Spleen (tissue), 11 donors: ENCODE data around the gene OLIG2. TPM values are rescaled to one million over a fixed set of nuclear protein-coding genes. Genes with fewer than 3 reads are reported as not detected.
A peak's percentile ranks its signal among the peaks of the same experiment; 100 is the strongest.

Experiments used
- DNase-seq: peaks from one replicate; pipeline ENCODE4 v3.0.0-alpha.2; 2020
- H3K27ac ChIP-seq, 8 donors: fragments of 200-600 bp; sonication (generic) in 7 of 8; 1 replicate in 4 of 8; 2 replicates in 4 of 8; pipeline versions ENCODE4 v1.5.0 to v1.8.0; 2016 to 2021; ENCODE audit warnings: inconsistent platforms in 4 of 8, mild to moderate bottlenecking in 4 of 8, moderate library complexity in 1 of 8
- H3K27me3 ChIP-seq, 7 donors: fragments of 200-600 bp; sonication (generic) in 6 of 7; replicated peaks in 1 of 7; 1 replicate in 4 of 7; 2 replicates in 3 of 7; pipeline versions ENCODE4 v1.5.0 to v1.8.0; 2016 to 2021; ENCODE audit warnings: inconsistent platforms in 3 of 7, mild to moderate bottlenecking in 1 of 7
- H3K36me3 ChIP-seq, 6 donors: fragments of 200-600 bp; sonication (generic) in 5 of 6; 1 replicate in 4 of 6; 2 replicates in 2 of 6; pipeline versions ENCODE4 v1.5.0 to v1.8.0; 2016 to 2021; ENCODE audit warnings: inconsistent platforms in 2 of 6
- H3K4me1 ChIP-seq, 6 donors: fragments of 200-600 bp; sonication (generic) in 5 of 6; 1 replicate in 3 of 6; 2 replicates in 3 of 6; pipeline versions ENCODE4 v1.5.0 to v1.8.0; 2016 to 2021; ENCODE audit warnings: inconsistent platforms in 3 of 6
- H3K4me3 ChIP-seq, 8 donors: fragments of 200-600 bp; sonication (generic) in 7 of 8; 1 replicate in 4 of 8; 2 replicates in 4 of 8; pipeline versions ENCODE4 v1.5.0 to v1.8.0; 2016 to 2021; ENCODE audit warnings: inconsistent platforms in 4 of 8, mild to moderate bottlenecking in 4 of 8, moderate library complexity in 2 of 8
- H3K9me3 ChIP-seq, 8 donors: fragments of 200-600 bp; sonication (generic) in 7 of 8; 1 replicate in 4 of 8; 2 replicates in 4 of 8; pipeline versions ENCODE4 v1.5.0 to v1.8.0; 2016 to 2021; ENCODE audit warnings: inconsistent platforms in 4 of 8
- CTCF ChIP-seq, 11 experiments: fragments of 200-600 bp in 7 of 11; fragments of 450-650 bp in 4 of 11; sonication (generic) in 4 of 11; IDR thresholded peaks in 8 of 11; conservative IDR thresholded peaks in 3 of 11; 1 replicate in 7 of 11; 2 replicates in 4 of 11; pipeline versions ENCODE4 v1.4.0 to v1.8.0; 2016 to 2021; ENCODE audit warnings: antibody characterized with exemption in 11 of 11, inconsistent platforms in 4 of 11, mild to moderate bottlenecking in 1 of 11
- POLR2A ChIP-seq, 3 donors: fragments of 450-650 bp; IDR thresholded peaks; one replicate each; pipeline ENCODE4 v1.5.1; 2017; ENCODE audit warnings: antibody characterized with exemption in 3 of 3, mild to moderate bottlenecking in 1 of 3
- POLR2AphosphoS5 ChIP-seq, 3 donors: sonication (generic); formaldehyde crosslinking; IDR thresholded peaks; one replicate each; pipeline ENCODE4 v1.5.1; 2017; ENCODE audit warnings: antibody characterized with exemption in 3 of 3
- WGBS, 5 donors: extraction: QIAGEN DNeasy Blood & Tissue Kit in 3 of 5; methylation state at CpG; one replicate each; pipeline versions ENCODE4 v1.1.5 to v1.1.7; 2013 to 2018; 5-methylcytosine and 5-hydroxymethylcytosine counted together
- intact Hi-C: fragments of 100-400 bp; cut with DNase I; formaldehyde crosslinking; loops from one replicate; pipeline ENCODE4 v1.15.0; 2023; ENCODE audit warnings: low total_unique reads
- polyA plus RNA-seq, 3 donors: library from polyadenylated mRNA; stranded (reverse); fragments of 200-250 nt; gene quantifications; one replicate each; pipeline ENCODE4 v1.2.1, GENCODE V29; 2013
- total RNA-seq, 7 donors: library from RNA; depleted of rRNA in 3 of 7; stranded (reverse); fragments of >200 nt in 3 of 7; fragmentation: NEBNext Ultra II Directional in 4 of 7; extraction: Animal tissue kit (Norgen Biotek cat#: 25700) in 4 of 7; gene quantifications; one replicate each; pipeline versions ENCODE4 v1.1.0 to v1.2.1, GENCODE V29; 2016 to 2021
- donor health status: healthy with polysubstance abuse.
- donor health status: DM: no; HTN: no; CAD: no; lungs with moderate emphysema.
- donor health status: DM: no; HTN: no; CAD: no.
- donor health status: Bipolar disorder and iron deficiency.
- donor health status: healthy.
- donor health status: DM: no; HTN: no; CAD: no.
- donor health status: DM: yes; HTN: yes; CAD: no.

The OLIG2 gene
- total and polyA plus RNA-seq, 10 donors = 0.03 to 0.23 TPM; not detected in 8

GRCh38 chr21:33019516-33019884 is 6.2 kb upstream of the OLIG2 start:
- intact Hi-C loops = no loop called here
- WGBS, 5 donors = 5 to 10% (median 8%) methylated on average over 17 of the region's 17 CpGs

DNA sequence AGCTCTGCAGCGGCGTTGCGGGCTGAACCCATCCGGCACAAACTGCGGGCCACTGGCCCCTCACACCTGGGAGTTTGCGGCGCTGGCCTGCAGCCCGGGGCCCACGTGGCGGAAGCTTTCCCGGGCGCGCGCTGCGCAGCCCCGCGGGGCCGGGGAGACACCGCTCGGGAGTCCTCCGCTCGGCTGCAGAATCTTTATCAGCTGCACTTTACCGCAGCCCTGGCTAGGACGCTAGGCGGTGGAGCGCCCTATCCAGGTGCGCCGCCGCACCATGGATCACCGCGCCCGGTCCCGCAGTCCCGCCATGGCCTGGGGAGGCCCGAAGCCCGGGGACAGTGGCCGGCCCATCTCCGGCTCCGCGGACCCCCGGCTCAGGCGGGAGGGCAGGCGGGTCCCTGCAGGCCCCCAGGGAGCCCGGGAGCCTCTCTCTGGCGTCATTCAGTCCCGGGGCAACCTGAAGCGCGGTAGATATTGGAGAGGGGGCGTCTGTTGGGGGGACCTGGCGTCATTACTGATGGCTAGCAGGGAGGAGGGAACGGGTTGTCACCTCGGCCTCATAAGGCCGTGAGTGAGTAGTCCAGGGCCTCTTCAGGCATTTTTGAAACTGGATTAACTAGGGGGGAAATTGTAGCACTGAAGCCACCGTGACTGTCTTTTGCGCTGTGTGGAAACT is 5.7 kb upstream of the OLIG2 start:
- Histone ChIP-seq H3K4me1 (peaks cover 12 to 55% (median 37%) of the 10 kb centered on the region in 6 donors), H3K36me3 (no peaks in the 10 kb centered on the region), H3K4me3 (peak overlapping the region; percentile 16 to 62 (median 24)), H3K9me3 (no peaks in the 10 kb centered on the region), H3K27me3 (peaks cover 14 to 100% (median 76%) of the 10 kb centered on the region in 7 donors), H3K27ac (no peak overlapping the region)
- no peak for DNase-seq
- 1 to 2% (median 2%) methylated on average over 15 to 55 of the region's 55 CpGs for WGBS, 5 donors
- intact Hi-C loops = no loop called here
- TF ChIP-seq POLR2A (IDR thresholded peaks at IDR 0.05) (no peak), CTCF (IDR thresholded peaks at IDR 0.05 in 8 of 11, conservative IDR thresholded peaks at IDR 0.05 in 3 of 11) (no peak), POLR2AphosphoS5 (IDR thresholded peaks at IDR 0.05) (no peak)

More at GRCh38 chr21:33019516-33019884, 6.2 kb upstream of the OLIG2 start:
- Histone ChIP-seq H3K4me1 (peaks cover 12 to 50% (median 35%) of the 10 kb centered on the region in 6 donors), H3K27ac (no peak overlapping the region), H3K9me3 (no peaks in the 10 kb centered on the region), H3K36me3 (no peaks in the 10 kb centered on the region), H3K27me3 (peaks cover 9 to 100% (median 71%) of the 10 kb centered on the region in 7 donors), H3K4me3 (peak overlapping the region in 7 of 8 donors; percentile 17 to 62 (median 26))
- no peak for TF ChIP-seq POLR2AphosphoS5 (IDR thresholded peaks at IDR 0.05)
- TF ChIP-seq POLR2A (IDR thresholded peaks at IDR 0.05) = no peak
- TF ChIP-seq CTCF (IDR thresholded peaks at IDR 0.05 in 8 of 11, conservative IDR thresholded peaks at IDR 0.05 in 3 of 11) = no peak
- DNase-seq = no peak

- DNase-seq = no peak
- peaks cover 12 to 61% (median 42%) of the 10 kb centered on the region in 6 donors for H3K4me1 ChIP-seq
- intact Hi-C loops = no loop called here
- H3K4me3 ChIP-seq = peak overlapping the region in 1 of 8 donors; percentile 62
- H3K27ac ChIP-seq = no peak overlapping the region
- 3 to 5% (median 4%) methylated on average over 12 to 16 of the region's 16 CpGs for WGBS, 5 donors
- H3K27me3 ChIP-seq = peaks cover 16 to 100% (median 82%) of the 10 kb centered on the region in 7 donors
- no peak for TF ChIP-seq POLR2A (IDR thresholded peaks at IDR 0.05)
- no peak for TF ChIP-seq CTCF (IDR thresholded peaks at IDR 0.05 in 8 of 11, conservative IDR thresholded peaks at IDR 0.05 in 3 of 11)
- TF ChIP-seq POLR2AphosphoS5 (IDR thresholded peaks at IDR 0.05) = no peak
- H3K9me3 ChIP-seq = no peaks in the 10 kb centered on the region
- no peaks in the 10 kb centered on the region for H3K36me3 ChIP-seq
Measured at GRCh38 chr21:33020558-33021100, 5.1 kb upstream of the OLIG2 start.

DNA sequence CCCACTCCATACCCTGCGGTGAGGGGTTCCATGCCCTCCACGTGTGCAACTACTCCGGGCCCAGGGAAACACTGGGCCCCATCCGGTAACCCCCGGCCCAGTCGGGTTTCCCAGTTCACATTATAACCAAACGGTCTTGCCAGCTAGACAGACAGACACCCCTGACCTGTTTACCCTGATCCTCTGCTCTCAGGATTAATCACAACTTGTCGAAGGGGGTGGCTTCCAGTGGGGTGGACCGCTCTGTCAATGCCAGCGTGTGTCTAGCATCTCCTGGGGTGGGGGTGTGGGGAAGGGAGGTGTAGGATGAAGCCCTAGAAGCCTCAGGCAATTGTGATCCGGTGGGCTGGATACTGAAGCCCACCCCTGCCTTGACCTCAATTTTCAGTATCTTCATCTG is 4.6 kb upstream of the OLIG2 start:
- H3K4me3 ChIP-seq = no peak overlapping the region
- no peak for DNase-seq
- 9 to 15% (median 12%) methylated on average over 9 to 11 of the region's 11 CpGs for WGBS, 5 donors
- H3K9me3 ChIP-seq = no peaks in the 10 kb centered on the region
- TF ChIP-seq POLR2AphosphoS5 (IDR thresholded peaks at IDR 0.05) (no peak), CTCF (IDR thresholded peaks at IDR 0.05 in 8 of 11, conservative IDR thresholded peaks at IDR 0.05 in 3 of 11) (no peak), POLR2A (IDR thresholded peaks at IDR 0.05) (no peak)
- no peaks in the 10 kb centered on the region for H3K36me3 ChIP-seq
- H3K4me1 ChIP-seq = peaks cover 12 to 67% (median 47%) of the 10 kb centered on the region in 6 donors
- intact Hi-C loops = no loop called here
- H3K27ac ChIP-seq = no peak overlapping the region
- H3K27me3 ChIP-seq = peaks cover 16 to 100% (median 87%) of the 10 kb centered on the region in 7 donors
